ENCODE results near the gene IER5. TPM values are rescaled to one million over a fixed set of nuclear protein-coding genes. Genes with fewer than 3 reads are reported as not detected.

Gene IER5
- total and polyA plus RNA-seq, 2 of the 13 experiments (the other 11 are each of a cell fraction or from before 2014, with no cell fraction given), result 2.5 to 3.5 TPM

- no peak for TF ChIP-seq PLSCR1 (CRISPR knock-in tag; IDR thresholded peaks at IDR 0.05; ENCODE audit: borderline replicate concordance)
- TF ChIP-seq TFDP2 (CRISPR knock-in tag; IDR thresholded peaks at IDR 0.05), result peak; percentile 81
- peak; percentile 89 for TF ChIP-seq ZBTB10 (CRISPR knock-in tag; IDR thresholded peaks at IDR 0.05; ENCODE audit: borderline replicate concordance)
- no peak for TF ChIP-seq ZNF138 (CRISPR knock-in tag; IDR thresholded peaks at IDR 0.05; ENCODE audit: low read depth)
- TF ChIP-seq NKX3-1 (CRISPR knock-in tag; IDR thresholded peaks at IDR 0.05), result 0 out of 2 replicates have a peak, but pooled peaks have one; percentile 55
- TF ChIP-seq ZNF747 (CRISPR knock-in tag; IDR thresholded peaks at IDR 0.05; ENCODE audit: borderline replicate concordance), result peak; percentile 69
- TF ChIP-seq MATR3 (CRISPR knock-in tag; IDR thresholded peaks at IDR 0.05), result no peak
- no peak for TF ChIP-seq AGO2 (optimal IDR thresholded peaks at IDR 0.05; ENCODE audit: low read depth, low read length)
- peak; percentile 26; the same call in 1 of the 2 replicates for TF ChIP-seq SIN3A (IDR thresholded peaks at IDR 0.05; ENCODE audit: borderline replicate concordance, low read depth, low read length)
- TF ChIP-seq ZNF546 (CRISPR knock-in tag; conservative IDR thresholded peaks at IDR 0.05), result peak; percentile 57; the same call in 1 of the 2 replicates
- peak; percentile 79 for TF ChIP-seq ZBTB43 (CRISPR knock-in tag; conservative IDR thresholded peaks at IDR 0.05)
- peak; percentile 47; the same call in 1 of the 2 replicates for TF ChIP-seq ZNF414 (CRISPR knock-in tag; IDR thresholded peaks at IDR 0.05)
- peak; percentile 76 for TF ChIP-seq ARID4A (CRISPR knock-in tag; IDR thresholded peaks at IDR 0.05; ENCODE audit: borderline replicate concordance)
- TF ChIP-seq SMC3 (IDR thresholded peaks at IDR 0.05; ENCODE audit: low read length), result no peak
- TF ChIP-seq ZNF788 (CRISPR knock-in tag; IDR thresholded peaks at IDR 0.05; ENCODE audit: borderline replicate concordance), result no peak
- TF ChIP-seq GLI4 (CRISPR knock-in tag; IDR thresholded peaks at IDR 0.05; ENCODE audit: borderline replicate concordance), result no peak
Measured at GRCh38 chr1:181105134-181106021, 16.9 kb downstream of the IER5 start (continued).
